ENCODE data around the gene HOXC9.

Gene HOXC9

GRCh38 chr12:54000116-54001114 lies at the start of gene HOXC9:
Gene HOXC9 (plus strand): TSS chr12:54000161. CDS start chr12:54000189, 28 bp downstream.
- FAIRE-seq = no peak

DNA sequence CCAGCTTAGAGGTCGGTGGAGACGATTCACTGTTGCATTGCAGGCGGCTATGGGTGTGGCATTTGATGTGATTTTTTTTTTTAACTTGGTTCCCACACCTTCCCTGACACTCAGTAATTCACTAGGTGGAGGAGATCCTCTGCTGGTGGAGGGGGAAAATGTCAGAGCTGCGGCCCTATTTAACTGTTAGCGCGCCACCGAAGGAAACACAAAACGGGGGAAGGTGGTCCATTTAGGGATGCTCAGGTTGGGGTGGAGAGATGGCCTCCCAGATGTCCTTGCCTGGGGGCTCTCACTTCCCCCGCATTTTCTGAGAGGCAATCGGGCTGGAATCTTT lies 49.6 kb upstream of the HOXC9 start:
- no peak for FAIRE-seq

GRCh38 chr12:53950789-53951576 lies 49.0 kb upstream of the HOXC9 start:
- FAIRE-seq = no peak

- FAIRE-seq = no peak
These were observed 48.2 kb upstream of the HOXC9 start for GRCh38 chr12:53951577-53952334.

- no peak for FAIRE-seq
These were observed 47.6 kb upstream of the HOXC9 start for GRCh38 chr12:53952335-53952694.

DNA sequence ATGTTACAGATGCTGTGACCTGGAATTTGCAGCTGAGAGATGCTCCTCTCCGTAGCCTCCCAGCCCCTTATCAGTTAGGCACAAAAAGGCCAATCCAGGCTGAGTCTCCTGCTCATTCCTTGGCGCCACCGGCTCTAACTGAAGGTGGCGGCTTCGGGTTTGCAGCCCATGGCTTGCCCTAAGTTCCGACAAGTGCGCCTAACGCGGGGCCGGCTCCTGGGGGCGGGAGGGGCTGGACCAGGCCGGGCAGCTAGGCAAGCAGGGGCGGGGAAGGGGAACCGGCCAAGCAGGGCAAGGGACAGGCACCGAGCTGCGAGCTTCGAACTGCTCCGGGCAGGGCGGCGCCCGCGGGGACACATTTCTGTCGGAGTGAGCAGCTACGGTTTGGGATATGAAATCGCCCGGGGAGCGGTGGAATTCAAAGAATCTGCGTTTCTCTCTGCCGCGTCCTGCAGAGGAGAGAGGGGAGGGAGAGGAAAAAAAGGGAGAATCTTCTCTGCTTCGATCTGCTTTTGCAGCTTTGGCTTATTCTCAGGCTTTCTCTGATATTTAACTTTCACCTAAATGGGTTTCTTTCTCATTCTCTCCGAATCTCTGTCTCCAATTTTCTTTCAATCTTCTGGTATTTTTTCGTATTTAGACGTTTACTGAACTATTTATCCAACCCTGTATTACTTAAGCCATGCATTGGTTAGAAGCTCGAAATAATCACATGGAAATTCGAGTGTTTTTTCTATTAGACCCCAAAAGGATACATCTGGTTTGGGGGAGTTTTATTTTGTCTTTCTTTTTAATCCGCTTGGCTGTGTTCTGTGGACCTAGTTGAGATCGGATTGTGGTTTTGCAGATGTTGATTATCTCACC lies 46.9 kb upstream of the HOXC9 start:
- FAIRE-seq = no peak

DNA sequence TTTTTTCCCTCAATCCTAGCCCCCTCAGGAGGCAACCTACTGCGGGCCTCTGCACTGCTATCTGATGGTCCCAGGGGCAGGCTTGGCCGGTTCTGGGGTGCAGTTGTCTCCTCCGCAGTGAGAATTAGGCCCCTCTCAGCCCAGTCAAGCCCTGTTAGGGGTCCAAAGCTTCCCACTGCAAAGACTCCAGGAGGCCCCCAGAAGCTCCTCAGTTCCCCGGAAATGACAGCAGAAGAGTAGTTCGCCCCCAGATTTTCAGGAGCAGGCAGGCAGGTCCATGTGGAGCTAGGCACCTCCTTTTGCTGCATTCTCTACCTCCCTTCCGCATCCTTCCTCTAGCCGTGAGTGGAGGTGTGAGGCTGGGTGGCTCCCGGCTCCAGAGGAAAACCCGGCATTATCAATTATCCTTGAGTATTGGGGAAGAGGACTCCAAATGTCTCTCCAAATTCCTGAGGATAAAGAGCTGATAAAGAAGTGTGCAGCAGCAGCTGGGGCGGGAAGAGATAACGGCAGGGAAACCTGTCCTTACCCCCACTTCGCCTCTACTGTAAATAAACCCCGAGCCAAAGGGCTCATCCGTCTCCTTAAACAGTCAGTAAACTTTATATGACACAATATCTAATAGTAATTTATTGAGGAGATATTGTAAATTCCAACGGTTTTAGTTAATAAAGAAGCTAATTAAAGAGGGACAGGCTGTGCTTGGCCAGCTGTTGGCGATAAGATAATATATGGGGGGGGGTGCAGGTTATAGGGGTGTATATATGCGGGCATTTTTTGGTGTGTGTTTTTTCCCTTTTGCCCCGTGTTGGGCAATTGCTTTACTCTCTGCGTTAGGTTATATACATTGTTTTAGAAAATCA lies 45.9 kb upstream of the HOXC9 start:
- FAIRE-seq = no peak

DNA sequence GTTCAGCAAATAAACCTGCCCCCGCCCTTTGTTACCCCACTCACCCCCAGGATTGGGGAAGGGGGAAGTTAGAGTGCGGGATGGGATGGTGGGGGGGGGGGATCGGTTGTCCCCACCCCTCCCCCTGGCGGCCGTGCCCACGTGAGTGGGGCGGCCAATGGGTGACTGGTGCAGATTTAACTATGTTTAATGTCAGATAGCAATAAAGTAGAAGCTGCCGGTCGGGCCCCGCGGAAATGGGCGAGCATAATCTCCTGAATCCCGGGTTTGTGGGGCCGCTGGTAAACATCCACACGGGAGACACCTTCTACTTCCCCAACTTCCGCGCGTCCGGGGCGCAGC lies 45.3 kb upstream of the HOXC9 start, which contains the start of gene HOXC12:
Gene HOXC12 (plus strand): TSS at position 210 of the 342 bp plus-strand sequence. CDS start 27 bp downstream, at position 237.
- FAIRE-seq = no peak

GRCh38 chr12:53955036-53955775 lies 44.8 kb upstream of the HOXC9 start:
- no peak for FAIRE-seq

DNA sequence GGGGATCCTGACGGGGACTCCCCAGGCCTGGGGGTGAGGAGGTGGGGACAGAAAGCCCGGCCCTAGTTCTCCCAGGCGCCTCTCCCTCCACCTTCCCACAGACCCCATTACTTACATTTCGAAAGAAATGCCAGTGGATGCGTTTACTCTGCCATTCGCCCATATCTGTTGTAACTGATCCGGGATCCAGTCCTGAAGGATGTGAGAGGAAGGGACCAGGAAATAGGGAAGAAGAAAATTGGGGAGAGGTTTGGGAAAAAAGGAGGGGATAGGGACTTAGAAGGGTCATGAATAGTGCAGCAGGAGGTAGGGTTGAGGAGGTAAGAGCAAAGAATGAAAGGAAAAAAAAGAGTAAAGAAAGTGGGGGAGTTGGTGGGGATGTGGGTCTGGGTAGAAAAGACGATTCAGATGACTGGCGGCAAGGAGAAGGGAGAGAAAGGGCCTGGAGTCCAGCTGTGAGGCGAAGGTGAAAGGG lies 44.1 kb upstream of the HOXC9 start:
- FAIRE-seq = no peak

DNA sequence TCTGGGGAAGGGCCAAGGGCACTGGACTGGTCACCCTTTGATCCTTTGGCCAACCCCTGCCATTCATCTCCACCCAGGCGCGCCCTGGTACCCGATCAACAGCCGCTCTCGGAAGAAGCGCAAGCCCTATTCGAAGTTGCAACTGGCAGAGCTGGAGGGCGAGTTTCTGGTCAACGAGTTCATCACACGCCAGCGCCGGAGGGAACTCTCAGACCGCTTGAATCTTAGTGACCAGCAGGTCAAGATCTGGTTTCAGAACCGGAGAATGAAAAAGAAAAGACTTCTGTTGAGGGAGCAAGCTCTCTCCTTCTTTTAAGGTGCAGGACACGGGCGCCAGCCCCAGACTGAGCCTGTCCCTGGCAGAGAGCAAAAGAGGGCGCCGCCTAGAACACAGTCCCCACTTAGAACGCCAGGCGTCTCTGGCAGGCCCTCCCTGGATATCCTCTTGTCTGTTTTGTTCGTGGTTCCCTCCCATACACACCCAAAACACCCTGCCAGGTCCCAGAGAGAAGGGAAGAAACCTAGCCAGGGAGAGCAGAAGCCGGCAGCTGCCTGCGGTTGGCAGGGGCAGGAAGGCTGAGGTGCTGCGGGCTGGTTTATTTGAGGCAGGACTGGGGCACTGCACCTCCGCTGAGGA lies 43.6 kb upstream of the HOXC9 start:
- FAIRE-seq = no peak

- FAIRE-seq = no peak
These were observed 42.9 kb upstream of the HOXC9 start for GRCh38 chr12:53956914-53957536.

- FAIRE-seq = no peak
These were observed 41.8 kb upstream of the HOXC9 start for GRCh38 chr12:53958128-53958527.

DNA sequence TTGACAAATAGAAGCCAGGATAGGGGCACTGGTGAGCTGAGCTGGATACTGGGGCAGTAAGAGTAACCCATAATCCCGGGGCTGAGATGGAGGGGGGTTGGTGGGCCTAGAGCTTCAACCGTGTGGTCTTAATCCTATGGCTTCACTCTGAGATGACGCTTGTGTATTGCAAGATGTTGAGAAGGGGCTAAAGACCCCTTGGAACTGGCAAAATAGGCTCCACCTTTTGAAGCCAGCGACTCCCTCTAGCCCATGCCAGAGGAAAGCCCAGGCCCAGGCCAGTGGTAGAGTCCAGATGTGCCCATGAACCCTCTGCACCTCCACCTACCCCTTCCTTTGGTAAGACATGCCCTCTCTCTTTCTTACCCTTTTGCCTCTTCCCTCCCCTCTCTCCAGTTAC lies 40.6 kb upstream of the HOXC9 start:
- no peak for FAIRE-seq

DNA sequence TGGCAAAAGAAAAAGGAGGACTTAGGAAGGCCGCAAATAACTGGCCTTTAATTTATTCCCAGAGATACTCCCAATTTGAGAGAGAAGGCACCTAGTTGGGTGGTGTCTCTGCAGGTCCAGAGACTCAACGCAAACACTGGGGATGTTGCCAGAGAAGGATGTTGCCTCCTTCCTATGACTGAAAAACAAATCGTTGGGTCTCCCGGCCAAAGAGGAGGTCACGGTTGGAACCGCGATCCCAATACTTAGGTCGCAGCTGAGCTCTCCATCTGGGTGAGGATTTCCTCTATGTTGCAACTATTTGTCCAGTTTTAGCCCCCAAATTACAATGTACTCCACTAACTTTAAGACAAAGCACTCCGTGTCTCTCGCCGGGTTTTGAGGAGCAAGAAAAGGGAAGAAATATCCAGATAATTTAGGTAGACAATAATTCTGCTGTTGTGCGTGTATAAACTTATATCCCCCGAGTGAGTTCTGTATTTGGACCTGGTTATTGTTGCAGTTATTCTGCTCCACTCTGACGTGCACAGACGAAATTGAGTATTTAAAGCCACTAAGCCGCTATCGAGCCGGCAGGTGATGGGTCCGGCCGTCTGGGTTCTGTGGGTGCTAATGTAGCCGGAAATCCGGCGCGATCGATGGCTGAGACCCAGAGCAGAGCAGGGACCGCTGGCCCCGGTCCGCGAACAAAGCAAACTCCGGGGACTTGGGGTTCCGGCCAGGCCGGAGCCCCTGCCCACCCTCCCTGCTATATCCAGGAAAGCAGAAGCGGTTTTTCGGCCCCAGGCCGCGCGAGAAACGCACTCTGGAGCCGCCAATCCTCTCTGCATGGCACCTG lies 39.6 kb upstream of the HOXC9 start:
- no peak for FAIRE-seq

DNA sequence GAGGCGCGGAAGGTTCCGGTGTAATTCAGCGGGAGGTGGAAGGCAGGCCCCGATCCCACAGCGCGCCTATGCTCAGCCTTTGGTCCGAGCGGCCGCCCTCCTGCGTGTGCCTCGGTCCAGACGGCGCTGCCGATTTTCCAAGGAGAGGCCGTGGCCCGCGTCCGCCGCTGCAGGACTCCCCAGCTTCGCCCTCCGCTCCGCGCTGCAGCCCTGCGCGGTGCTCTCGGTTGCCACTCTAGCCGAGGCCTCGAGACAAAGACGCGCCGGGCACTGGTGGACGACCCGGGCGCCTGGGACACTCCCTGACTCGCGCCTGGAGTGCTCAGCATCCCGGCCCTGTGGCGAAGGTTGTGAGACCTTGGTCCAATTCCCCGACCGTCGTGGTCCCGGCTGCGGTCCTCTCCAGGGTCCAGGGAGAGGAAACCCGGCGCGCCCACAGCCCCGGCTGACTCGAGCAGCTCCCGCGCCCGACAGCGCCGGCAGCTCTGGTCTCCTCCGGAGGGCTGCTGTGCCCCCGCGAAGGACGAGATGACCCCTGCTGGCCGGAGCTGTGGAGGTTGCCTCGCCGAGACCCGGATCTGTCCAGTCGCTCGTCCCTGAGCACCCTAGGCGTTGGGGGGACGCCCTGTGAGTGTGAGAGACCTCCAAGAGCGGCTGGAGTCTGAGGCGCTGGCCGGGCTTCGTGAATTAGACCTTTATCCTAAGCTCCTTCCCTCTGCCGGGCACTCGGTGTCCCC lies 38.8 kb upstream of the HOXC9 start:
- no peak for FAIRE-seq

DNA sequence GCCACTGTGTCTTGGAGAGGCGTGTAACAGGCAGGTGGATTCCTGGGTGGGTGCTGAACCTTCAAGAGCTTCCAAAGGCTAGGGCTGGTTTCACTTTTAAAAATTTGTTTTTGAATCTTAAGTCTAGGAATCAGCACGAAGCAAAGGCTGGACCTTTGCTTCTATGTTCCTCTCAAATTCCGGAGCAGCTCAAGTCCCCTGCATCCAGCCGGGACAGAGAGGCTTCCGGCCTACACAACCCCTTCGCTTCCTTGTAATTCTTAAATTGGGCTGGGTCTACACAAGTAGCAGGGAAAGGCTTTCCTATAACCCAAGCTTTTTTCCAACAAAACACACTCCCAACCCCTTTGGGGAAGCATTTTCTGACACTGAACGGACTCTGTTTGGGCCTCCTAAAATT lies 37.0 kb upstream of the HOXC9 start:
- no peak for FAIRE-seq

All from A204.1 (cell line).